B cell (primary cell): ENCODE results near the gene BMERB1.

Experiments used
- CTCF ChIP-seq: fragments of 200-600 bp; IDR thresholded peaks from one replicate; pipeline ENCODE4 v1.8.0; 2022; ENCODE audit warnings: antibody characterized with exemption, mild to moderate bottlenecking
- EZH2 ChIP-seq: IDR thresholded peaks from 2 replicates; pipeline ENCODE4 v1.6.1; 2012; ENCODE audit warnings: borderline replicate concordance, low read depth, mild to moderate bottlenecking, moderate library complexity, low read length; ENCODE audit not compliant: insufficient read depth, poor library complexity, severe bottlenecking

GRCh38 chr16:15609286-15609649 is 174.9 kb downstream of the BMERB1 start:
- no peak for TF ChIP-seq CTCF
- TF ChIP-seq EZH2 = no peak
